ENCODE measurements around the gene TYMP.

Gene TYMP

DNA sequence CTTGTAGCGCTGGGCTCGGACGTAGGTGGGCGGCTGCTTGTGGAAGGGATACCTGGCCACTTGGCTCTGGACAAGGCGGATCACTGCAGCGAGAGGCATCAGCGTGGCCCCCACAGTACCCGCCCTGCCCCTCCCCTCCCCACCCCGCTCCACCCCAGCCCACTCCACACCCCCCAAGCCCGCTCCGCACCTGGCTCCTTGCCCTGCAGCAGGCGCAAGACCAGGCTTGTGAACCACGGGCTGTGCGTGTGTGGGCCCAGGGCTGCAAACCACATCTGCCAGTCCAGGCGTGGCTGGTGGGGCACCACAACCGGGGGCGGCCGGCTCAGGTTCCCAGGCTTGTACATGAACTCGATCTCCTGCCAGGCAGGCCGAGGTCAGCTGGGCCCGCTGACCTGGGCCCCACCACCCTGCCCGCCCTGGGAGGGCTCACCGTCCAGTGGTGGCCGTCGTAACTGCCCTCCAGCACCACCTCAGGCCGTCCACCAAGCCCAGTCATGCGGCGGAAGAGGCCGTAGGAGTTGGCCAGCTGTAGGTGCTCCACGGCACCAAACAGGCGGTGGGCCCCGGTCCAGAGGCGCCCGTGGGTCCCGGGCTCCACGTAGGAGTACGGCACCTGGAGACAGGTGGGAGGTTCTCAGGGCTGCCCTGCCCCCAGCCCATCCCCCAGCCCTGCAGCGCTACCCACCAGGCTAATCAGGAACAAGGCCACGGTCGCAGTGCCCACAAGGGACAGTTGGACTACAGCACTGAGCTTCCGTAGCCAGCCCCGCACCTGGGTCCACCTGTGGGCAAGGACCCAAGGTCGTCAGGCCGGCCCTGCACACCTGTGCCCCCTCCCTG, 25.2 kb downstream of the TYMP start:
- no peak for DNase-seq

- no peak for DNase-seq
Observed at GRCh38 chr22:50503475-50504145, 26.2 kb downstream of the TYMP start.

DNA sequence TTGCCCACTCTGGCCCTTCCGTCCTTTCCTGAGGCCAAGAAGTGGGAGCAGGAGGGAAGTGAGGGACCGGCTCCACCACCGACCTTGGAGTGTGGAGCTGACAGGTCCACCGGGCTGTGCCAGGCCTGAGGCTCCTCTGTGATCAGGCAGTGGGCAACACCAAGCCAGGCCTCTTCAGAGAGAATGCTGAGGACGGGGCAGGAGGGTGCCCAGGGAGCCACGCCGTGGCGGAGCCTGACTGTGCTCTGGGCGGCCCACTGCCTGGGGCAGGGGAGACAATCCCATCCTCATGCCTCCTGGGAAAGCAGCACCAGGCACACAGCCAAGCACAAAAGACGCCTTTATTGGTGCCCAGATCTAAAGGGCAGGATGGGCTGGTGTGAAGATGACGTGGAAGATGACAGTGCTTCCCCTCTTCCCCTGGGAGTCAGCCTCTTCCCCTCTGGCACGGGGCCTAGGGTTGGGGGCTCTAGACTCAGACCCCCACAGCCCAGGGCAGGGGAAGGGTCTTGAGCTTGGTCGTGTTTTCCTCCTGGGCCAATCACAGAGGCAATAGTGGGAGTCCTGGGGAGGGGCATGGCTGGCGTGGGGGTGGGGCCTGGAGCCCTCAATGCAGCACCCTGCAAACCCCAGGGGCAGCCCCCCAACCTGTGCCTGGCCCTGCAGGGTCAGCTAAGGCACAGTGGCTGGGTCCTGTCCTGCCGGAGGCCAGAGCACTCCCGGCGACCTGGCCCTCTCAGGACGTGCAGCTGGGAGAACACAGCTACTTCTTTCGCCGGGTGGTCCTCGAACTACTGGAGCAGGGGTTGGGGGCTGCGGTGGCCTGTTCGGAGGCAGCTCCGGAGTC, 27.0 kb downstream of the TYMP start:
- no peak for DNase-seq

GRCh38 chr22:50502096-50502495, 27.7 kb downstream of the TYMP start:
- no peak for DNase-seq

- no peak for DNase-seq
Observed at GRCh38 chr22:50500452-50500851, 29.4 kb downstream of the TYMP start.

DNA sequence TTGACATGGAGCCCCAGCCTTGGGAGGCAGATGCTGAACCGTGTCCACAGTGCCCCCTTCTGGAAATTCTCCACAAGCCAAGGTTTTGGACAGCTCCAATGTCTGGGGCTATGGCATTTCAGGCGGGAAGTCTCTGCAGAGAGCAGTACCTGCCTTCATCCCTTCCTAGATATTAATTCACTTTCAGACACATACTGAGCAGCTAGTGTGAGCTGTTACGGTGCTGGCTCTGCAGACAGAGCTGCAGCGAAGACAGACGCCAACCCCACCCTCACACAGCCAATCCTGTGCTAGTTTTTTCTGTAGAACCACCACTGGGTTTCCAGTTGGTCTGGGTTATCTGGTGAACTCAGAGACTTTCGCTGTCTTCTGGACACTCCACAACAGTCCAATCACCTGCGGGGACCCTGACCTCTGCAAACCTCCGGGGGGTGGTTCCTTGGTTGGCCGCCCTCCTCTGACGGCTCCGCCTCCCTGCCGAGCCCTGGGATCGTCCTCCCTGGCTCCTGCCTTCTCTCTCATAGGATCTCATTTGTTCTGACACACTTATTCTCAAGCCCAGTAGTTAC, 31.4 kb downstream of the TYMP start:
- peak; percentile 59 for DNase-seq

- DNase-seq = no peak
Observed at GRCh38 chr22:50497093-50497492, 32.7 kb downstream of the TYMP start.

DNA sequence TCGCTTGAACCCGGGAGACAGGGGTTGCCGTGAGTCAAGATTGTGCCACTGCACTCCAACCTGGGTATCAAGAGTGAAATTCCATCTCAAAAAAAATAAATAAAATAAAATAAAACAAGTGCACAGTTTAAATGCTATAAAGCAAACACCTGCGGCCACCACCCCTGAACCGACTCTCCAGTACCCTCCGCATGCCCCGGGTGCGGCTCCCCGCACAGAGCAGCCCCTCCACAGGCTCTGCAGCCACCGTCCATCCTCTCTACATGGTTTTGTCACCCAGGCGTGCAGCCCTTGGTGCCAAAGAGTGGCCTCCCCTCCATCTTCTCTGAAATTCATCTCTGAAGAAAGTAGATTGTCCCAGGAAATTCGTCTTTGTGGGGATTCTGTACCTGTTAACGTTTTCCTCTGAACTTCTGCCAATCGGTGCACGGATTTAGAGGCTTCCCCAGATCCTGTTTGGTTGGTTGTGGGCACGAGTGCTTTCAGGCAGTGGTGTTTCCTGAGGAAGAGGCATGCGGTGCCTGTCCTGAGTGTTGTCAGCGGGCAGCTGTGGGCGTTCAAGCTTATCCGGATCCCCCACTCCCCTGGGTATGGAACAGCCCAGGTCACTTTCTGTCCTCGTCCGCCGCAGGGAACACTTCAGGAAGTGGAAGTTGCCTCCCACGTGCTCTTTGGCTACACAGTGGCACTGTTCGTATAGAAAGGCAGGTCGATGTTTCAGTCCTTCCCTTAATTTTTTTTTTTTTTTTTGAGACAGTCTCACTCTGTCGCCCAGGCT, 39.1 kb downstream of the TYMP start:
- DNase-seq = no peak

- DNase-seq = no peak
Observed at GRCh38 chr22:50489363-50490243, 40.2 kb downstream of the TYMP start.

- DNase-seq = no peak
Observed at GRCh38 chr22:50488886-50489285, 40.9 kb downstream of the TYMP start.

- no peak for DNase-seq
Observed at GRCh38 chr22:50488006-50488677, 41.7 kb downstream of the TYMP start.

DNA sequence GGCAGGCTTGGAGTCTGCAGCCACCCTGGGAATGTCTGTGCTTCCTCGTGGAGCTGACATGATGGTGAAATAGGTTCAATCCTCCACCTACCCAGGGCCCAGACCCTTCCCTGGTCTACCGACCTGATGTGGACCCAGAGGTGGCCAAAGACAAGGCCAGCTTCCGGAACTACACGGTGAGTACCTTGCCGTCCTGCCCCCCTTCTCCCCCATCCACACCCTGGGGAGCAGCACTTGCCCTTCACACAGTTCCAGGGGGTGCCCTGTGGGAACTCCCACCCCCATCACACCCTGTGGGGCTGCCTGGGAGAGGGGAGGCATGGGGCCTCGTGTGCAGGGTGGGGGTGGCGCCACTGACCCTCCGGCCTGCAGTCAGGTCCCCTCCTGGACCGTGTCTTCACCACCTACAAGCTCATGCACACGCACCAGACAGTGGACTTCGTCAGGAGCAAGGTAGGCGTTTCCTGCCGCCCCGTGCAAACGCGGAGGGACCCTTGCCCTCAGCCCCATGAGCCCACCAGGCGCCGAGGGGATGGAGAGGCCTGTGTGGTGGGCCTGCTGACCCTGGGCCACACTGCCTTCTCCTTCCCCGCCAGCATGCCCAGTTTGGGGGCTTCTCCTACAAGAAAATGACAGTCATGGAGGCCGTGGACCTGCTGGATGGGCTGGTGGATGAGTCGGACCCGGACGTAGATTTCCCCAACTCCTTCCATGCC, 42.4 kb downstream of the TYMP start:
- DNase-seq = no peak

GRCh38 chr22:50486561-50487289, 43.1 kb downstream of the TYMP start, which contains the start of gene MIOX:
Gene MIOX (plus strand): TSS chr22:50486859. CDS start chr22:50486898, 39 bp downstream.
- DNase-seq = no peak

DNA sequence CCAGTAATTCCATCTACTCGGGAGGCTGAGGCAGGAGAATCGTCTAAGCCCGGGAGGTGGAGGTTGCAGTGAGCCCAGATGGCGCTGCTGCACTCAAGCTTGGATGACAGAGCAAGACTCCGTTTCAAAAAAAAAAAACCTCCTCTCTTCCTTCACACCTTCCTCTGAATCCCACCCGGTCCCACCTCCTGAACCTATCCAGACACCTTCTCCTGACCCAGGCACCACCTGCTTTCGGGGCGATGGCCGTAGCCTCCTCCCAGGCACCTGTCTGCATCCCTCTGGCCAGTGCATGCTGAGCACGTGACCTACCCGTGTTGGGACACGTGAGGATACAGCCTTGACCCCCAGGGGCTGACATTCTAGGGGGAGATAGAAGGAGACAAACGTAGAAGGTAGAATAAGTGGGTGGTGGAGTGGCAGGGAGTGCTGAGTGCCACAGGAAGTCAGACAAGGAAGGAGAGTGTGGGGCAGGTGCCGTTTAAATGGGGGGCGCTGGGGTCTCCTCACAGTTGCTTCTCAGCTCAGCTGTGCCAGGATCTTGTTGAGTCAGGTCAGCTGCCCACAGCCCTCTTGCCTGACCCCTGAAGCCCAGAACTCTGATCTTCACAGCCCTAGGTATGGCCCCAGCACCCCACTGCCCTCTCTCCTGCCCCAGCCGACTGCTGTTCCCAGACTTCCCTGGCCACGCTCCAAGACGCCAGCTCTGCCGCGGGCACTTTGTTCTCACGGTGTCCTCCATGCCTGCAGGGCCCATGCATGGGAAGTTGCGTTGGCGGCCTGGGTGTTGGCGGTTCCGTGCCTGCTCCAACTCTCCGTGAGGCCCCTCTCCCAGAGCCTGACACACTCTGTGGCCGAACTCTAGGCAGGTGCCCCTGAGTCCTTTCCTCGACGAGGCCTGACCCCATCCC, 44.3 kb downstream of the TYMP start:
- DNase-seq = no peak

GRCh38 chr22:50483977-50484853, 45.6 kb downstream of the TYMP start:
- no peak for DNase-seq

- no peak for DNase-seq
Observed at GRCh38 chr22:50483556-50483955, 46.3 kb downstream of the TYMP start.

DNA sequence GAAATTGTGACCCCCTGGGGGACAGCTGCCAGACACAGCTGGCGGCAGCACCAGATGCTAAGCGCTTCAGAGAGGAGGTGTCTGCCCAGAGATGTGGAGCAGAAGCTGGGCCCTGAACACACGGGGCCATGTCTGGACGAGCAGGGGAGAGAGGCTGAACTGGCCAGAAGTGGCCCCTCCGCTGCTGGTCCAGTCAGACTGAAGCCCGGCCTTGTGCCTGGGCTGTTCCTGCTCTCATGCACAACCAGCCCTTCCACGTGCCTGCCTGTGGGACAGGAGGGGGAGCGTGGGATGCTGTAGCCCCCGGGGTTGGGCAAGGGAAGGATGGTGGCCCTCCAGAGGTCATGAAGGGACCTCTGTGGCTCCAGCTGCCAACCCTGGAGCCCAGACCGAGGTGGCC, 46.7 kb downstream of the TYMP start:
- DNase-seq = no peak

Measured in NCI-H146 (cell line).